Right ventricle myocardium superior (tissue), 1 donor: Measurements from ENCODE around the gene CDR2L. TPM values are rescaled to one million over a fixed set of nuclear protein-coding genes. Genes with fewer than 3 reads are reported as not detected.
"Not testable (repeated sequence)": the region's sequence is repeated elsewhere in the genome, so short reads cannot be mapped to it uniquely, and the experiment has no call there.

Experiments used
- ATAC-seq: fragments of 200-7000 bp; cut with Tn5 transposase; one replicate; pipeline ENCODE4 v1.9.1; 2020; ENCODE audit warnings: mild to moderate bottlenecking; ENCODE audit not compliant: poor library complexity
- DNase-seq: peaks from one replicate; pipeline ENCODE4 v3.0.0-alpha.2; 2020
- intact Hi-C: fragments of 100-400 bp; cut with DNase I; formaldehyde crosslinking; loops from one replicate; pipeline ENCODE4 v1.11.2; 2022
- total RNA-seq: library from RNA; stranded (reverse); fragmentation: NEBNext Ultra II Directional; extraction: Animal tissue kit (Norgen Biotek cat#: 25700); gene quantifications from one replicate; pipeline ENCODE4 v1.2.1, GENCODE V29; 2021
- donor health status: DM: no; HTN: yes; CAD: no; lungs with severe emphysema.

The CDR2L gene
- total RNA-seq, 1 donor from 2014 or later, result 18.4 TPM

- ATAC-seq, result no peak
- no peak for DNase-seq
- intact Hi-C loops, result no loop called here
These were observed 15.9 kb downstream of the CDR2L start for GRCh38 chr17:75003070-75003956.

GRCh38 chr17:75003957-75004355 is 16.5 kb downstream of the CDR2L start:
- DNase-seq (no peak), ATAC-seq (no peak)
- intact Hi-C loops, result no loop called here

DNA sequence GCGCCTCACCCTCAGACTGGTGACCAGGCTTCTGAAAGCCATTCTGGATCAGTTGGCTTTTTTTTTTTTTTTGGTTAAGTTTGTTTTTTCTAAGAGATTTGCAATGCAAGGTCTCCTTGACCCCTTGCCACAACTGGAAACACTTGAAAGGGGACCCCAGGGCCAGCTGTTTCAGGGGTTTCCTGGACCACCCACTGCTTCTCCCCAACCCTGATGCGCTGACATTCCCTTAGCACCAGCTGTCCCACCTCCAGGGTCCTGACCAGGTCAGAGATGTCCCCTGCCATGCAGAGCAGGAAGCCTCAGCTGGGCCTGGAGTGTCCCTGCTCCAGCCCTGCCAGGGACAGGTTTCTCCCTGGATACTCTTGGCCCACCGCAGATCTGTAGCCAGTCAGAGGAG is 16.9 kb downstream of the CDR2L start:
- ATAC-seq (no peak), DNase-seq (no peak)
- intact Hi-C loops, result no loop called here

DNA sequence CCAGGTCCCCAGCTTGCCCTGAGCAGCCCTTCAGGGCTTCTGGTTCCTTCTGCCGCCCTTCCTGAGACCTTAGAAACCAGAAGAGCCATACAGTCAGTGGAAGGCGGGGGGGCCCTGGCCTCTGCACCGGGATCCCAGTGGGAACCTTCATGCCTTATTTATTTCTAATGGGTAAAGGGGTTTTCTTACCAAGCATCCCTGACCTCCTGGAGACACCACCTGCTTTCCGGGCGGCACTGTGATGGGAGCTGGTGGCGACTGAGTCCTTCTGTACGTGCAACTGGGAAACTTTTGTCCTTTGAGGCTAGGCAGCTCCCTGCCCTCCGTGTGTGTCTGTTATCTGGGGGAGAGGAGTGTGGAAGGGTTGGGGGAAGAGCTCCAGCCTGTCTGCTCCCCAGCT is 17.9 kb downstream of the CDR2L start:
- DNase-seq (no peak), ATAC-seq (no peak)
- intact Hi-C loops, result no loop called here

GRCh38 chr17:75006084-75006483 is 18.7 kb downstream of the CDR2L start:
- intact Hi-C loops, ATAC-seq, DNase-seq: not testable (repeated sequence)

- DNase-seq (no peak), ATAC-seq (no peak)
- intact Hi-C loops, result no loop called here
These were observed 19.2 kb downstream of the CDR2L start for GRCh38 chr17:75006653-75007052.

GRCh38 chr17:75008373-75008772 is 20.9 kb downstream of the CDR2L start:
- intact Hi-C loops, result no loop called here
- DNase-seq (no peak), ATAC-seq (no peak)

- intact Hi-C loops, result no loop called here
- DNase-seq, result no peak
- no peak for ATAC-seq
These were observed 21.8 kb downstream of the CDR2L start for GRCh38 chr17:75009139-75009724.

- DNase-seq (peak; percentile 53), ATAC-seq (peak; percentile 55)
These were observed 23.4 kb downstream of the CDR2L start for GRCh38 chr17:75010683-75011400.

DNA sequence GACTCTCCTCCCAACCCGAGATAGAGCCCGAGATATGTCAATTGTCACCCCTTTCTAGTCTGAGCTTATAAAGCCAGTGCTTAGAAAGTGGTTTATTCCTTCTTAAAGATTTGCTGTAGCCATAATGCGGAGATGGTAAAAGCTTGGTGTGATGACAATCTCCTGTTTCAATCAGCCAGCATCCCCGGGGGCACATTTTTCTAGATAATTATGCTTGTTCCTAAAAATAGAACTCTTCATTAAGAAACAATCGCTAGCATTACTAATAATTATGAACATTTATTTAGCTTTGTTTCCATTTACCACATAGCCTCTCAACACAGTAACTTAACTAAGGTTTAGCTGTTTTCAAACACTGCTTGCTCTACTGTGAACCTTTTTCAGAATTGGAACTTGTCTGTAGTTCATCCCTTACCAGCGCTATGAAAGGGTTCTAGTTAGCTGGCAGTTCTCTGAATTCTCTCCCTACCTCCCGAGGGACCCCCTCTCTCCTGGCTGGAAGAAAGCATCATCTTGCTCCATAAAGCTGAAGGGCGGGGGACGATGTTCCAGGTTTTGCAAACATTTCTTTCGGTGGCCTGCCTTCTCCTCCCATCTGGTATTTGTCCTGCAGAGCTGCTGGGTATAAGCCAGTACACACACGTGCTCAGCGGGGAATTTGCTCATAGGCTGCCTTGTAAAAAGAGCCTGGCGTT is 24.1 kb downstream of the CDR2L start:
- ATAC-seq (peak; percentile 88), DNase-seq (peak; percentile 68)
- intact Hi-C loops, result loop anchor here (5.0 kb wide), 1 partner anchor 49 kb away; no protein-coding TSS in a partner anchor

More at GRCh38 chr17:75010683-75011400, 23.4 kb downstream of the CDR2L start:
- intact Hi-C loops, result loop anchor here (5.0 kb wide), 1 partner anchor 49 kb away; no protein-coding TSS in a partner anchor

- DNase-seq (no peak), ATAC-seq (no peak)
- intact Hi-C loops, result loop anchor here (5.0 kb wide), 1 partner anchor 50 kb away; no protein-coding TSS in a partner anchor
These were observed 24.6 kb downstream of the CDR2L start for GRCh38 chr17:75012096-75012345.

DNA sequence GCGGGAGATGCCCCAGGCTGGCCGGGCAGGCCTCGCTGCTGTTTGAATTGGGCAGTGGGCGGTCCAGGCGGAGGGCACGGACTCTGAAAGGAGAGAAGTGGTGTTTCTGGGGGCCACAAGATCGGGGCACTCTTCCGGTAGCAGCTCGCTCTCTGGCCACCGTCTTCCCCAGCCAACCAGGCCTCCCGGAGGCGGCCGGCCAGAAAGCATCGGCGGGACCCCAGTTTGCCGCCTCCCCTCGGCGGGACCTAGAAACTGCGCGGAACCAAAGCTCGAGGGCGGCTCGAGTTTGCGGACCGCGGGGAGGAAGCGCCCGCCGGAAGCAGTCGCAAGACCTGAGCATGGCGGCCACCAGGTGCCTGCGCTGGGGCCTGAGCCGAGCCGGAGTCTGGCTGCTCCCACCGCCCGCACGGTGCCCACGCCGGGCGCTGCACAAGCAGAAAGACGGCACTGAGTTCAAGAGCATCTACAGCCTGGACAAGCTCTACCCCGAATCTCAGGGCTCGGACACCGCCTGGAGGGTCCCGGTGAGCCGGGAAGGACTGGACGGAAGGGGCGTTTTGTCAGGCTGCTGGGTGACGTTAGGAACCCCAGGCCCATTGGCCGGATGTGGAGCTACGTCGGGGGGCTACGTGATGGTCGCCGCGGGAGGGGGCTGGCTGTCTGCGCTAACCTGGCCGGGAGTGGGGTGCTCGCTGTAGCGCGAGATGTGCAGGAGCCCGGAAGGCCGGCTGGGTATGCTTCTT is 25.1 kb downstream of the CDR2L start, which contains the start of gene MRPL58:
Gene MRPL58, plus strand, starts transcription at position 325 of the 746 bp plus-strand sequence. Its CDS starts 17 bp downstream, at position 342.
- ATAC-seq, result peak; percentile 96
- peak; percentile 89 for DNase-seq
- intact Hi-C loops, result loop anchor here (5.0 kb wide), 1 partner anchor 50 kb away; no protein-coding TSS in a partner anchor

DNA sequence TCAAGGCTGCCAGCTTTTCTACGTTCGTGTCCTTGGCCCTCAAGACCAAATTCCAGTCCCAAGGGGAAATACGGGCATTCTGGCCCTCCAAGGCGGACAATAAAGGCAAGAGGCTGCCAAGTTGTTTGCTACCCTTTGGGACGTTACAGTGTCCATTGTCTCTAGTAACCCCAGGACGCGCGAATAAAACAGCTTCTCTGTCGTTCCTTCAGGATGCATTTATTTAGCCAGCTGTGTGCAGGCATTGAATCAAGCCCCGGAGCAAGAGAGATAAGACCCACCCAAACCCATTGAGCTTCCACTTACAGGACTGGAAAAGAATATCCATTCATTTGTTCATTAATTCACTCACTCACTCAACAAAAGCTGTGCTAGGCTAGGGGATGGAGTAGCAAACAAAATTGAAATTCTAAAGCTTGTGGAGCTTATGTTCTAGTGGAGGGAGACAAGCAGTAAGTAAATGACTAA is 25.7 kb downstream of the CDR2L start:
- DNase-seq (no peak), ATAC-seq (no peak)
- intact Hi-C loops, result loop anchor here (5.0 kb wide), 1 partner anchor 51 kb away; no protein-coding TSS in a partner anchor

DNA sequence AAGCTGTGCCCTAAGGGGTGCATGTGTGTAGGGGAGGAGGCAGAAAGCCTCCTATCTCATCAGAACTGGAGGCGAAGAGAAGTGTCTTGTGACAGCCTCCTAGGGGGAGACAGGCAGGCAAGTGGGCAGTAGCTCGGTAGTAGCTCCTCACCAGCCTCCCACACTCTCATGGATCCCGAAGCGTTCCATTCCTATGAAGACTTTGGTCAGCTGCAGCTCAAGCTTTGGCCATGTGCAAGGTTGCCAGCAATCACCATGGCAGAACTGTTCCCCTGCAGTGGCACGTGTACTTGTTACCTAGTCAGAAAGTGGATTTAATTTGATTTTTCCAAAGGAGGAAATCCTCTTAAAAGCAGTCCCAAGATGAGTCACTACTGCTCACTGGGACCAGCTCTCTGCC is 31.7 kb downstream of the CDR2L start:
- intact Hi-C loops, result no loop called here
- ATAC-seq (no peak), DNase-seq (no peak)

- no peak for DNase-seq
- intact Hi-C loops, result no loop called here
- no peak for ATAC-seq
These were observed 32.3 kb downstream of the CDR2L start for GRCh38 chr17:75019710-75020109.

- ATAC-seq, result no peak
- DNase-seq, result no peak
- intact Hi-C loops, result no loop called here
These were observed 33.1 kb downstream of the CDR2L start for GRCh38 chr17:75020331-75021110.

DNA sequence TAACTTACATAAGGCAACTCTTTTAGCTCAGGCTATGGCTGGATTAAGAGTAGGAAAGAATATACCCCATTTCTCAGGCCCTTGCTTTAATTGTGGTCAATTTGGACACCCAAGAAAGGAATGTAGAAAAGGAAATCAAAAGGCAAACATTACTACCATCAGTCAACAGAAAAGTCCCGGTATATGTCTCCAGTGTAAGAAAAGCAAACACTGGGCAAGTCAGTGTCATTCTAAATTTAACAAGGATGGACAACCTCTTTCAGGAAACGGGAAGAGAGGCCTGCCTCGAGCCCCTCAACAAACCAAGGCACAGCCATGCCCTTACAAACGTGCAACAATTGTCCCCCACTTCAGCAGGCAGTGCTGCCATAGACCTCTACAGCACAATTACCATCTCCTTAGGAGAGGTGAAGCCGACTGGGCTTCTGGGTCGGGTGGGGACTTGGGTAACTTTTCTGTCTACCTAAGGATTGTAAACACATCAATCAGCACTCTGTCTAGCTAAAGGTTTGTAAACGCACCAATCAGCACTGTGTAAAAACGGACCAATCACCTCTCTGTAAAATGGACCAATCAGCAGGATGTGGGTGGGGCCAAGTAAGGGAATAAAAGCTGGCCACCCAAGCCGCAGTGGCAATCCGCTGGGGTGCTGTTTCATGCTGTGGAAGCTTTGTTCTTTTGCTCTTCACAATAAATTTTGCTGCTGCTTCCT is 37.4 kb downstream of the CDR2L start:
- no peak for DNase-seq
- intact Hi-C loops, result no loop called here
- no peak for ATAC-seq
